Trophoblast cell (in vitro differentiated cells and primary cell): Measurements from ENCODE around the gene MS4A13.

Experiments
- DNase-seq, 2 donors: peaks; one replicate each; pipeline ENCODE4 v3.0.0-alpha.2; 2016
- H2AFZ ChIP-seq: 2 replicates; pipeline ENCODE4 v1.6.1; 2013; ENCODE audit warnings: low read length, moderate library complexity, mild to moderate bottlenecking; ENCODE audit not compliant: insufficient read depth, poor library complexity
- H2AK5ac ChIP-seq: 2 replicates; pipeline ENCODE4 v1.6.1; 2013; ENCODE audit warnings: mild to moderate bottlenecking, low read length
- H2BK120ac ChIP-seq: 2 replicates; pipeline ENCODE4 v1.6.1; 2013; ENCODE audit warnings: low read length, mild to moderate bottlenecking, moderate library complexity; ENCODE audit not compliant: insufficient read depth, poor library complexity
- H2BK12ac ChIP-seq: 2 replicates; pipeline ENCODE4 v1.6.1; 2013; ENCODE audit warnings: mild to moderate bottlenecking, low read length, moderate library complexity
- H2BK5ac ChIP-seq: 2 replicates; pipeline ENCODE4 v1.6.1; 2013; ENCODE audit warnings: low read length, low read depth, moderate library complexity, mild to moderate bottlenecking; ENCODE audit not compliant: poor library complexity
- H3K14ac ChIP-seq: 2 replicates; pipeline ENCODE4 v1.6.1; 2013; ENCODE audit warnings: mild to moderate bottlenecking, low read length
- H3K18ac ChIP-seq: 2 replicates; pipeline ENCODE4 v1.6.1; 2013; ENCODE audit warnings: mild to moderate bottlenecking, low read length
- H3K23ac ChIP-seq: 2 replicates; pipeline ENCODE4 v1.6.1; 2013; ENCODE audit warnings: low read length
- H3K27ac ChIP-seq: 2 replicates; pipeline ENCODE4 v1.5.1; 2013; ENCODE audit warnings: low read depth, mild to moderate bottlenecking, inconsistent platforms, low read length, moderate library complexity
- H3K27me3 ChIP-seq: 2 replicates; pipeline ENCODE4 v1.6.1; 2013; ENCODE audit warnings: inconsistent platforms, mild to moderate bottlenecking, low read length, moderate library complexity; ENCODE audit not compliant: insufficient read depth
- H3K36me3 ChIP-seq, 2 experiments: 1 replicate in 1 of 2; 2 replicates in 1 of 2; pipeline ENCODE4 v1.6.1; 2013; ENCODE audit warnings: low read length in 2 of 2, mild to moderate bottlenecking in 2 of 2, moderate library complexity in 1 of 2; ENCODE audit not compliant: insufficient read depth in 2 of 2, control insufficient read depth in 1 of 2
- H3K4ac ChIP-seq: 2 replicates; pipeline ENCODE4 v1.6.1; 2013; ENCODE audit warnings: low read depth, mild to moderate bottlenecking, low read length, moderate library complexity
- H3K4me1 ChIP-seq, 2 experiments: 1 replicate in 1 of 2; 2 replicates in 1 of 2; pipeline ENCODE4 v1.6.1; 2013; ENCODE audit warnings: low read length in 2 of 2, mild to moderate bottlenecking in 2 of 2, moderate library complexity in 1 of 2; ENCODE audit not compliant: insufficient read depth in 2 of 2, control insufficient read depth in 1 of 2
- H3K4me2 ChIP-seq: 2 replicates; pipeline ENCODE4 v1.6.1; 2013; ENCODE audit warnings: inconsistent platforms, mild to moderate bottlenecking, low read length, moderate library complexity
- H3K4me3 ChIP-seq: 2 replicates; pipeline ENCODE4 v1.5.1; 2013; ENCODE audit warnings: mild to moderate bottlenecking, low read depth, low read length, inconsistent platforms
- H3K79me1 ChIP-seq: one replicate; pipeline ENCODE4 v1.6.1; 2013; ENCODE audit warnings: low read length
- H3K79me2 ChIP-seq: 2 replicates; pipeline ENCODE4 v1.6.1; 2013; ENCODE audit warnings: low read length, mild to moderate bottlenecking; ENCODE audit not compliant: control insufficient read depth, insufficient read depth, poor library complexity
- H3K9ac ChIP-seq: 2 replicates; pipeline ENCODE4 v1.6.1; 2013; ENCODE audit warnings: mild to moderate bottlenecking, low read length
- H3K9me3 ChIP-seq: 2 replicates; pipeline ENCODE4 v1.6.1; 2013; ENCODE audit warnings: low read depth, mild to moderate bottlenecking, control low read depth, inconsistent platforms, low read length; ENCODE audit not compliant: insufficient read depth
- H4K12ac ChIP-seq: 2 replicates; pipeline ENCODE4 v1.6.1; 2013; ENCODE audit warnings: low read depth, mild to moderate bottlenecking, low read length, moderate library complexity
- H4K8ac ChIP-seq: 2 replicates; pipeline ENCODE4 v1.6.1; 2013; ENCODE audit warnings: low read depth, mild to moderate bottlenecking, low read length, moderate library complexity
- H4K91ac ChIP-seq: one replicate; pipeline ENCODE4 v1.6.1; 2013; ENCODE audit warnings: low read depth, mild to moderate bottlenecking, low read length, moderate library complexity
- WGBS: extraction: QIAGEN DNeasy Blood & Tissue Kit; methylation state at CpG from one replicate; pipeline ENCODE4 v1.1.7; 2013; ENCODE audit warnings: missing lambda C conversion rate; ENCODE audit not compliant: insufficient read length, insufficient coverage; ENCODE audit errors: extremely low coverage; 5-methylcytosine and 5-hydroxymethylcytosine counted together

The MS4A13 gene

GRCh38 chr11:60482361-60482760 lies 32.8 kb upstream of the MS4A13 start:
- no peak overlapping the region for H2BK12ac ChIP-seq
- H4K91ac ChIP-seq: no peak overlapping the region
- H3K4me2 ChIP-seq: no peak overlapping the region
- no peaks in the 10 kb centered on the region for H3K27me3 ChIP-seq
- no peak overlapping the region for H3K4ac ChIP-seq
- H3K9ac ChIP-seq: no peak overlapping the region
- H3K4me3 ChIP-seq: no peak overlapping the region
- no peaks in the 10 kb centered on the region for H3K4me1 ChIP-seq
- H4K12ac ChIP-seq: no peak overlapping the region
- DNase-seq: no peak
- H3K36me3 ChIP-seq: no peaks in the 10 kb centered on the region
- no peak overlapping the region for H2BK120ac ChIP-seq
- no peak overlapping the region for H3K27ac ChIP-seq
- no peaks in the 10 kb centered on the region for H3K79me2 ChIP-seq
- no peak overlapping the region for H3K14ac ChIP-seq
- no peak overlapping the region for H2AK5ac ChIP-seq
- no peak overlapping the region for H2BK5ac ChIP-seq
- no peaks in the 10 kb centered on the region for H3K9me3 ChIP-seq
- no peaks in the 10 kb centered on the region for H3K79me1 ChIP-seq
- H4K8ac ChIP-seq: no peak overlapping the region
- no CpG with 5 or more reads among the region's 2 CpGs for whole genome bisulfite sequencing
- no peak overlapping the region for H3K23ac ChIP-seq
- no peak overlapping the region for H3K18ac ChIP-seq
- H2AFZ ChIP-seq: no peak overlapping the region

DNA sequence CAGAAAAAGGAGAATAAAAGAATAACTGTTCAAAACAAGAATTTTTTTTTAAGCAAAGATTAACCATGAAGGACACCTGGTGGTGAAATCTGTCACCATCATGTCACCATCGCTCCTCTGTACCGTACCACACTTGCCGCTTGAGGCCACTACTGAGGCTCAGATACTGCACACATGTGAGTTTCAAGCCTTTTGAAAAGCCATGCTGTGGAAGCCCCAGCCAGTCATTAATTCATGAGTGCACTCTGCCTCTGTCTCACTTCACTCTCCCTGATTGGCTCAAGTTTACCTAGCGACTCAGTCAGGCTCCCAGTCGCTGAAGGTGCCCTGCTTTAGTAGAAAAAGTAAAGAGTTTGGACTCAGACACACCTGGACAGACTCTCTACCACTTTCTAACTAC lies 29.2 kb upstream of the MS4A13 start:
- Histone ChIP-seq H2AFZ (no peak overlapping the region), H3K79me2 (no peaks in the 10 kb centered on the region), H2BK5ac (no peak overlapping the region), H3K4ac (no peak overlapping the region), H4K12ac (no peak overlapping the region), H3K23ac (no peak overlapping the region), H3K18ac (no peak overlapping the region), H3K79me1 (no peaks in the 10 kb centered on the region), H4K8ac (no peak overlapping the region), H3K27ac (no peak overlapping the region), H3K4me1 (no peaks in the 10 kb centered on the region), H3K27me3 (no peaks in the 10 kb centered on the region), H3K9ac (no peak overlapping the region), H3K36me3 (no peaks in the 10 kb centered on the region), H2BK12ac (no peak overlapping the region), H3K14ac (no peak overlapping the region), H2AK5ac (no peak overlapping the region), H3K4me2 (no peak overlapping the region), H3K9me3 (no peaks in the 10 kb centered on the region), H4K91ac (no peak overlapping the region), H3K4me3 (no peak overlapping the region), H2BK120ac (no peak overlapping the region)
- peak; percentile 27 to 64 for DNase-seq
- WGBS: no CpG with 5 or more reads among the region's 5 CpGs

DNA sequence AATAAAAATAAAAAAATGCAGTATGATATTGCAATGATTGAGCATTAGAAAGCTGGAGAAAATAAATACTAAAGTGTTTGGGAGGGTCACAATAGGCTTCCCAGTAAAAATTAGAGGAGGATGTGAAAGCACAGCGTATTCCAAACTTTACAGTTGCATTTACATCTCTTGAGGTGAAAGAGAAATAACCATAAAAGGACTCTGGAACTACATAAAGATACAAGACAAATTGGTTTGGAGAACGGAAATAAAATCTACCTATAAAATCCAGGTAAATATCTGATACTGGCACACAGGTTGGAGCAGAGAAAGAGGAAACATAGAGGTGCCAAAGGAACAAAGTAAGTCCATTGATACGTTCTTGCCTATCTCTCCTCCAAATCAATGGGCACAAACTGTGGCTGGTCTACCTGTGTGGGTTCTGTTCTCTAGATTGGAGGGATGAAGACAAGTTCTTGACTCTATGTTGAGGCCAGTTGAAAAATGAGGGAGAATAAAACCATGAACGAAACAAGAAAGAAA lies 22.6 kb upstream of the MS4A13 start, which contains the start of gene MS4A12:
TSS of gene MS4A12 (plus strand) at position 291 of the 522 bp plus-strand sequence. CDS start 4,541 bp downstream, outside the sequence.
- Histone ChIP-seq H3K18ac (no peak within 1 kb of the TSS), H3K4me3 (no peak within 1 kb of the TSS), H2AFZ (no peak within 1 kb of the TSS), H4K8ac (no peak within 1 kb of the TSS), H2BK120ac (no peak within 1 kb of the TSS), H3K4me1 (no peaks in the 10 kb centered on the region), H3K23ac (no peak within 1 kb of the TSS), H2AK5ac (no peak within 1 kb of the TSS), H3K4ac (no peak within 1 kb of the TSS), H4K91ac (no peak within 1 kb of the TSS), H3K36me3 (no peaks in the 10 kb centered on the region), H3K79me2 (no peaks in the 10 kb centered on the region), H3K27ac (no peak within 1 kb of the TSS), H3K4me2 (no peak within 1 kb of the TSS), H3K14ac (no peak within 1 kb of the TSS), H3K9me3 (no peaks in the 10 kb centered on the region), H2BK12ac (no peak within 1 kb of the TSS), H2BK5ac (no peak within 1 kb of the TSS), H3K27me3 (no peaks in the 10 kb centered on the region), H3K9ac (no peak within 1 kb of the TSS), H3K79me1 (no peaks in the 10 kb centered on the region), H4K12ac (no peak within 1 kb of the TSS)
- no peak for DNase-seq
- whole genome bisulfite sequencing: no CpG with 5 or more reads among the region's 4 CpGs

GRCh38 chr11:60493454-60493853 lies 21.7 kb upstream of the MS4A13 start:
- no peak overlapping the region for H3K23ac ChIP-seq
- no CpG with 5 or more reads among the region's 2 CpGs for WGBS
- no peak overlapping the region for H2AK5ac ChIP-seq
- no peaks in the 10 kb centered on the region for H3K27me3 ChIP-seq
- H3K79me2 ChIP-seq: no peaks in the 10 kb centered on the region
- H4K91ac ChIP-seq: no peak overlapping the region
- H3K27ac ChIP-seq: no peak overlapping the region
- no peaks in the 10 kb centered on the region for H3K79me1 ChIP-seq
- no peak overlapping the region for H3K9ac ChIP-seq
- no peak overlapping the region for H3K18ac ChIP-seq
- no peak overlapping the region for H4K12ac ChIP-seq
- no peak for DNase-seq
- no peak overlapping the region for H2BK120ac ChIP-seq
- H3K4me1 ChIP-seq: no peaks in the 10 kb centered on the region
- H3K36me3 ChIP-seq: no peaks in the 10 kb centered on the region
- no peak overlapping the region for H2AFZ ChIP-seq
- H3K4me2 ChIP-seq: no peak overlapping the region
- H2BK12ac ChIP-seq: no peak overlapping the region
- H4K8ac ChIP-seq: no peak overlapping the region
- no peak overlapping the region for H3K4me3 ChIP-seq
- no peak overlapping the region for H2BK5ac ChIP-seq
- no peak overlapping the region for H3K14ac ChIP-seq
- H3K9me3 ChIP-seq: no peaks in the 10 kb centered on the region
- no peak overlapping the region for H3K4ac ChIP-seq
